NCI-H446 (cell line): ENCODE results near the gene FAM47E.

Source experiments
- DNase-seq, 2 experiments: peaks; one replicate each; lab custom pipeline; 2025; lab: John Stamatoyannopoulos, UW

Gene FAM47E

GRCh38 chr4:76301775-76302162, 50.2 kb downstream of the FAM47E start:
- DNase-seq, result no peak

DNA sequence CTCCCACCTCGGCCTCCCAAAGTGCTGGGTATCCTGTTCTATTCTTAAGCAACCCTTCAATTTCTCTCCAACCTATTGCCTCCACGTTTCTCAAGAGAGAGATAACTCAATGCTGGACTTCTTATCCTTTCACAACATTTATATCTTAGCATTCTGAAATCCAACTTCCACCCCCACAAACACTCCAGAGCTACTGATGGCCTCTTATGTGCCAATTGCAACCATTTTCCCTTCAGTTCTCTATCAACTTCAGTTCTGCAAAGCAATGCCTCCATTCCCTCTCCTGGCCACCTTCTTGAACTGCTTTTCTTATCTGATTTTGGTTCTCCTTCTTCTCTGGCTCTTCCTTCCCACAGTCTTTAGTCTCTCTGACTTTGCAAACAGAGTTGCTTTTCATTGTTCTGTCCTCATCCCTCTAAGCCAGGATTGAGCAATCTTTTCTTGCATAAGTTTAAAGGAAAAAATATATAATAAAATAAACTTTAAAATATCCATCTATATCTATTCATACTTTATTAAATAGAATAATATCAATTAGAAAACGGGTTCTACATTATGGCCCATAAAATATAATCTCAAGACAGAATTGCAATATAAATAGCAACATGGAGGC, 51.4 kb downstream of the FAM47E start:
- DNase-seq, result no peak

GRCh38 chr4:76305033-76305687, 53.6 kb downstream of the FAM47E start:
- no peak for DNase-seq

GRCh38 chr4:76305971-76306881, 54.7 kb downstream of the FAM47E start, which contains the start of gene STBD1:
TSS of gene STBD1 (plus strand) at chr4:76306733. CDS start at chr4:76306770, 37 bp downstream.
- no peak for DNase-seq

DNA sequence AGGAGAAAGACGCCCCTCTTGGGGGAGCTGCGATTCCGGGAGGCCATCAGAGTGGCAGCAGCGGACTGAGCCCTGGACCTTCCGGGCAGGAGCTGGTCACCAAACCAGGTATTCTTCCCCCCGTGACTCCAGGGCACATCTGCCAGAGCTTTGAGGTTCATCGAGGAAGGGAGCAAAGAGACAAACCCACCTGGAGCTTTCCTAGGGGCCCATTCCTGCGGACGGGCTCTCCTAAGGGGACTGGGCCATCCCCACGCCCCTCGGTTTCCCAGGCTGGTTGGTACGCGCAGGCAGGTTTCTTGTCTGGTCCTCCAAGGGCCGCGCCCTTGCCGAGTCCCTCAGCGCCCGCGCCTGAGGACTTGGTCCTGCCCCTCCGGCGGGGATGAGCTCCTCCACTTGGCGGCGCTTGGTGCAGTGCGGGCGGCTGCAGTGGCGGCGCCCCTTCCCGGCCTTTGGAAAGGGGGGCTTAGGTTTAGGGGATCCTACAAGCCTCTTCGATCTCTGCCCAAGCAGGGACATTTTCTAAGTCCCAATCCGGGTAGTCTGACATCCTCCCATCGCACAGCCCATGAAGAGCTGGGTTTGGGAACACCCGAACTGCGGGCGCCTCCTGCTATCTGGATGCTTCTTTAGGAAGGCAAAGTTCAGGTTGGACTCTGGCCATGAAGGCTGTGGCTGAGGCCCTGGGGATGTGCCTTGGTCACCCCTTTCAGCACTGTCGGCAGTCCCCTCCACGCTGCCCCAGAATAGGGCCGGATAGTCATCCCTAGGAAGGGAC, 55.5 kb downstream of the FAM47E start:
- DNase-seq, result peak in 1 of 2 experiments; percentile 27

DNA sequence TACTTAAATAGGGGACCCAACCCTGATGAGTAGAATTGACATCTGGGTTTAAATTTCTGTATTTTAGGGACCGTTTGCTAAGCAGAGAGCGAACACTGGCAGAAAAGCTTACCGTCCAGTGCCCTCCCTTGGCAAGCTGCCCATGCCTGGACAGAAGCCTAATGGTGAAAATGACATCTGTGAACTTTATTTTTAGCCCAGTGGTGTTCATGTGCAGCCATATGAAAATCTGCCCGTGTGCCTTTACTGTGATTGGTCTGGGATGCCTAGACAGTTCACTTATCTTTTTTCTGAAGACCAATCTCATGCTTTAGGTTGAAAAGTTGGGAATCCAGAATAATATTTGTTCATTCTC, 56.1 kb downstream of the FAM47E start:
- DNase-seq, result peak in 1 of 2 experiments; percentile 47

DNA sequence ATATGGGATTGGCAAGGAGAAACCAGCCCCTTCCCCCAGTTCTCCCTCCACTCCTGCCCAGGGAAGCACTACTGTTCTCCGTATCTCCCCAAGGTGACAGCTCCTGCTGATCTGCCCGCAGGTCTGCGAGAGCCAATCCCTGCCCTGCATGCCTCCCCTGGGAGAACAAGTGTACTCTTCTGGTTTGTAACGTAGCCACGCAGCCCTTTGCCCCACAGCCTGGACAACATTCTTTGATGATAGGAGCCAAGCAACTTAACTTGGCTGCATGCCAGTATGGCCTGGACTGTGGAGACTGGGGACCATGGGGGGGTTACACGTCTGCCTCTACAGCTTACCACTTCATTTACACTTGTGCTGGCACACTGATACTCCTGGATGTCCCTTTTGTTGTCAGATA, 57.0 kb downstream of the FAM47E start:
- no peak for DNase-seq

DNA sequence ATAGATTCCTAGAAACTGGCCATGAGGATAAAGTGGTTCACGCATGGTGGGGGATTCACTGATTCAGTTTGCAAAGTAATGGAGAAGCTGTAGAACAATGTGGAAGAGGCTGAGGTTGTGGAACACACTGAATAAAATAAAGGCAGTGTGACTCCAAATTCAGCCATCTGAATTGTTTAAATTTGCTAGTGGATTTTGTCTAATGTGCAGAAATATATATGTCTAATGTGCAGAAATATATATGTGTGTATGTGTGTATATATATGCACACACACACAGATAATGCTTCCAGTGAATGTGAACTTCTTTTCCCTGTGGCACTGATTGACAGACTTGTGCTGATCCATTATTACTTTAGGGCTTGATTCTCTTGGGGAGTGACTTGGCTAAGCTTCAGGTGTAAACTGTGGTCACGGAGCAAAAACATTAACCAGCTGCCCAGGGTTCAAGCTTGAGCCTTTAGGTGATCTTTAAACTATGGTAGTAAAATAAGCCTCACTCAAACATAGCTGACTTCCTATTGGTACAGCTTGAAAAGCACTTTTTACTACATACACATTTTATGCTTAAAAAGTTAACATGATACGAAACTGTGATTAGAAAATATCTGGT, 58.5 kb downstream of the FAM47E start:
- DNase-seq, result no peak

DNA sequence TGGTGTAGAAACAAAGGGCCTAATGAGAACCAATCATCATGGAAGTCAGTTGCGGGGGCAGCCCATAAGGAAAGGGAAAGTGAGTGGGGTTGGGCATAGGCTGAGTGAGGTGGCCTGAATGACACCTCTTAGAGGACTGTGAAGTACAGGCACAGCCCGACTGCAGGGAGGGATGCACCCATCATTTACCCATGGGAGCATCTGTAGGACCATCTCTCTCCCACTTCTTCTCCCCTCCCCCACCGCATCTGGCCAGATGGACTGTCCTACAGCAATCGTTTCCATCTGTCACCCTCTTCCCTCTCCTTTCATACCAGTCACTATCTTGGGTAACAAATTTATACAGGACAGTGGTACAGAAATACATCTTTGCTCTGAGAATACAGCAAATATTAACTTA, 59.2 kb downstream of the FAM47E start:
- no peak for DNase-seq

DNA sequence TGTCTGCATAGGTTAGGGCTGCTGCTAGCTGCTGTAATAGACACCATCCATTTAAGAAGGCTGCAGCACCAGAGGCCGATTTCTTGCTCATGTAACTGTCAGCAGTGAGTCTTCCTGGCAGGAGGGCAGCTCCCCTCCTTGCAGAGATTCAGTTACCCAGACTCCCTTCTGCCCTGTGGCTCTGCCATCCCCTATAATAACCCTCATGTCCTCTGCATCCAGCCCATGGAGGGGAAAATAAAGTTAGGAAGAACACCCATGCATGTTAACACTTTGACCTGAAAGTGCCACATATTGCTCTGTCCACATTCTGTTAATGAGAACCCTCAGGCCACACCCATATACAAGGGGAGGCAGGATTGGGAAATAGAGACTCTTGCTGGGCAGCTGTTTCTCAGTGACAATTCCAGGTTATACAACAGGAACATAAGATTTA, 60.4 kb downstream of the FAM47E start:
- no peak for DNase-seq

- no peak for DNase-seq
Observed at GRCh38 chr4:76312457-76312856, 60.9 kb downstream of the FAM47E start.

GRCh38 chr4:76313547-76313946, 62.0 kb downstream of the FAM47E start:
- no peak for DNase-seq

GRCh38 chr4:76315267-76315918, 63.9 kb downstream of the FAM47E start:
- DNase-seq, result no peak

- DNase-seq, result no peak
Observed at GRCh38 chr4:76316131-76316530, 64.6 kb downstream of the FAM47E start.

DNA sequence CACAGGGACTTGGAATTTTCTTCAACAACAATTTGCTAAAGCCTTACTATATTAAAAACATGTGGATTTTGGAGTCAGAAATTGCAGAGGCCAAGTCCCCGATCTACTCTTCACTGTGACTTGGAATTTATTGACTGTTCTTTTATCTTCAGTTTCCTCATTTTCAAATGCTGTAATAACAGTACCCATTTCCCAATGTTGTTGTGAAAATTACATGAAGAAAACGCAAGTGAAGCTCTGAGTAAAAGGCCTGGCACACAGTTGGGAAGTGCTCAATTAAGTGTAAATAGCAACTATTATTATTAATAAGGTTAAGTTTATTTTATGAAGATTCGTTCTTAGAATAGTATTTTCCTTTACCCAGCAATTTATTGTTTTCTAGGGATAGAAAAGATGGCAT, 70.7 kb downstream of the FAM47E start:
- DNase-seq, result no peak

DNA sequence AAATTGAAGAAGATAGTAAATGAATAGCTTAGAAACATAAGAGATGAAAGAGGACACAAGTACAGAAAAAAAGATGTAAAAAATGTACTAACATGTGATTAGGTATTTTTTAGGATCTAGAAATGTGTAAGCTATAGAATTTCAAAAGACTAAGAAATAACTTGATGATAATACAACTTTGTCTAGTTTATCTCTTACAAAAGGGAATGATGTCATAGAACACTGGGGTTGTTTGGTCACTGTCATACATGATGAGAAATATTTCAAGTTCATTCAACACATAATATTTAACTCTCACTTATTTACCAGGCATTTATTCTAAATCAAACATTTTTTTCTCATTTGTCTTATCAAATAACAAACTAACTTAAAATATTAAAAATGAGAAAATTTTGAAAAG, 73.6 kb downstream of the FAM47E start:
- DNase-seq, result no peak

- no peak for DNase-seq
Observed at GRCh38 chr4:76326515-76326914, 75.0 kb downstream of the FAM47E start.
